HCT116 (cell line): ENCODE measurements around the gene C3orf22. TPM values are rescaled to one million over a fixed set of nuclear protein-coding genes. Genes with fewer than 3 reads are reported as not detected.

Experiments
- ATAC-seq: fragments of 200-7000 bp; cut with Tn5 transposase; 2 replicates; pipeline ENCODE4 v1.9.1; 2020; ENCODE audit warnings: mild to moderate bottlenecking, moderate library complexity
- BruUV-seq: library from RNA; stranded (reverse); fragments of 400-500 nt; replicated peaks from 2 replicates; lab custom pipeline; 2021; lab: Mats Ljungman, UMichigan
- CTCF ChIA-PET: fragments of 300-600 bp; sonication (Branson Sonifier 250); formaldehyde crosslinking; loops from one replicate; lab custom pipeline; 2021; ENCODE audit warnings: antibody characterized with exemption; lab: Charles Lee
- POLR2A ChIA-PET: fragments of 300-600, 350-600 bp; sonication (Branson Sonifier 250); formaldehyde crosslinking; loops from one replicate; lab custom pipeline; 2021; ENCODE audit warnings: antibody characterized with exemption; lab: Charles Lee
- RAD21 ChIA-PET, 2 experiments: fragments of 300-600 bp; sonication (Branson Sonifier 250); formaldehyde crosslinking; loops; one replicate each; lab custom pipeline; 2023; ENCODE audit warnings: low total read pairs in 2 of 2; ENCODE audit not compliant: uncharacterized antibody in 2 of 2, unreplicated experiment in 2 of 2, low non-redundant PET in 1 of 2; lab: Charles Lee
- DNase-seq: peaks from one replicate; pipeline ENCODE4 v3.0.0-alpha.2; 2010; ENCODE audit warnings: low read depth, low spot score
- H2AFZ ChIP-seq: fragments of 200-600 bp; shearing (Covaris generic), sonication (generic); 2 replicates; pipeline ENCODE4 v1.6.1; 2017; ENCODE audit warnings: low read depth, mixed run types, mixed read lengths, antibody characterized with exemption, low read length; ENCODE audit not compliant: poor library complexity, severe bottlenecking
- H3K27ac ChIP-seq: 2 replicates; pipeline ENCODE4 v1.5.1; 2012; ENCODE audit warnings: low read depth, low read length
- H3K27me3 ChIP-seq: fragments of 200-600 bp; sonication (generic); 2 replicates; pipeline ENCODE4 v1.6.1; 2016; ENCODE audit warnings: mixed run types, low read length, mixed read lengths; ENCODE audit not compliant: insufficient read depth
- H3K36me3 ChIP-seq, 2 experiments: fragments of 200-500 bp in 1 of 2; fragments of 200-600 bp in 1 of 2; sonication (Bioruptor generic) in 1 of 2; sonication (generic) in 1 of 2; 2 replicates each; pipeline versions ENCODE4 v1.5.1 to v1.6.1; 2014 to 2016; ENCODE audit warnings: low read length in 2 of 2, inconsistent platforms in 1 of 2, mixed read lengths in 1 of 2, mixed run types in 1 of 2; ENCODE audit not compliant: insufficient read depth in 2 of 2, control insufficient read depth in 1 of 2
- H3K4me1 ChIP-seq, 2 experiments: fragments of 200-600 bp in 1 of 2; sonication (generic) in 1 of 2; 2 replicates each; pipeline versions ENCODE4 v1.5.1 to v1.6.1; 2012 to 2017; ENCODE audit warnings: low read length in 2 of 2, inconsistent platforms in 1 of 2, mild to moderate bottlenecking in 1 of 2, mixed read lengths in 1 of 2, mixed run types in 1 of 2, moderate library complexity in 1 of 2; ENCODE audit not compliant: insufficient read depth in 2 of 2, control insufficient read depth in 1 of 2
- H3K4me2 ChIP-seq: fragments of 200-600 bp; sonication (generic); 2 replicates; pipeline ENCODE4 v1.6.1; 2017; ENCODE audit warnings: mixed run types, low read length, mixed read lengths
- H3K4me3 ChIP-seq, 2 experiments: fragments of 200-600 bp in 1 of 2; sonication (generic) in 1 of 2; replicated peaks in 1 of 2; 2 replicates each; pipeline ENCODE4 v1.5.1; 2011 to 2016; ENCODE audit warnings: low read length in 2 of 2, control low read depth in 1 of 2, low read depth in 1 of 2, mild to moderate bottlenecking in 1 of 2, mixed read lengths in 1 of 2, mixed run types in 1 of 2
- H3K79me2 ChIP-seq: fragments of 200-600 bp; sonication (generic); 2 replicates; pipeline ENCODE4 v1.6.1; 2017; ENCODE audit warnings: mild to moderate bottlenecking, mixed run types, low read length, moderate library complexity, mixed read lengths; ENCODE audit not compliant: insufficient read depth
- H3K9ac ChIP-seq: fragments of 200-600 bp; sonication (generic); 2 replicates; pipeline ENCODE4 v1.6.1; 2016; ENCODE audit warnings: low read length, mixed read lengths
- H3K9me2 ChIP-seq: fragments of 200-600 bp; sonication (generic), shearing (Covaris generic); 2 replicates; pipeline ENCODE4 v1.6.1; 2017; ENCODE audit warnings: mixed run types, mild to moderate bottlenecking, moderate library complexity; ENCODE audit not compliant: insufficient read depth
- H3K9me3 ChIP-seq, 2 experiments: fragments of 200-500 bp in 1 of 2; fragments of 200-600 bp in 1 of 2; sonication (Bioruptor generic) in 1 of 2; sonication (generic) in 1 of 2; 2 replicates each; pipeline ENCODE4 v1.6.1; 2014 to 2017; ENCODE audit warnings: low read length in 2 of 2, mixed read lengths in 2 of 2, inconsistent platforms in 1 of 2, low read depth in 1 of 2, mild to moderate bottlenecking in 1 of 2, mixed run types in 1 of 2, moderate library complexity in 1 of 2; ENCODE audit not compliant: control insufficient read depth in 1 of 2, insufficient read depth in 1 of 2
- H4K20me1 ChIP-seq: fragments of 200-600 bp; sonication (generic), shearing (Covaris generic); 2 replicates; pipeline ENCODE4 v1.6.1; 2017; ENCODE audit warnings: mixed run types, mild to moderate bottlenecking, moderate library complexity; ENCODE audit not compliant: insufficient read depth
- CBX3 ChIP-seq: IDR thresholded peaks from 2 replicates; pipeline ENCODE4 v1.6.1; 2012; ENCODE audit warnings: low read depth
- CEBPB ChIP-seq: IDR thresholded peaks from 2 replicates; pipeline ENCODE4 v1.6.1; 2012; ENCODE audit warnings: low read depth
- CTCF ChIP-seq, 3 experiments: fragments of 200-600 bp in 1 of 3; sonication (generic) in 1 of 3; IDR thresholded peaks in 2 of 3; conservative IDR thresholded peaks in 1 of 3; 2 replicates each; pipeline ENCODE4 v1.5.1; 2012 to 2017; ENCODE audit warnings: low read depth in 2 of 3, low read length in 2 of 3, antibody characterized with exemption in 1 of 3, borderline replicate concordance in 1 of 3, control low read depth in 1 of 3, mild to moderate bottlenecking in 1 of 3, mixed read lengths in 1 of 3, mixed run types in 1 of 3, moderate library complexity in 1 of 3; ENCODE audit not compliant: insufficient read depth in 1 of 3
- FOSL1 ChIP-seq: IDR thresholded peaks from 2 replicates; pipeline ENCODE4 v1.6.1; 2012; ENCODE audit warnings: low read depth
- JUND ChIP-seq: IDR thresholded peaks from 2 replicates; pipeline ENCODE4 v1.6.1; 2012
- YY1 ChIP-seq: IDR thresholded peaks from 2 replicates; pipeline ENCODE4 v1.6.1; 2011; ENCODE audit warnings: low read length, low read depth, moderate library complexity, mild to moderate bottlenecking; ENCODE audit not compliant: insufficient replicate concordance; ENCODE audit errors: extremely low read depth
- ZBTB33 ChIP-seq: IDR thresholded peaks from 2 replicates; pipeline ENCODE4 v1.6.1; 2011; ENCODE audit warnings: mild to moderate bottlenecking, low read length, moderate library complexity; ENCODE audit not compliant: insufficient replicate concordance; ENCODE audit errors: extremely low read depth
- ZFX ChIP-seq: fragments of 450-650 bp; IDR thresholded peaks from 2 replicates; pipeline ENCODE4 v1.6.1; 2017
- ZNF274 ChIP-seq: fragments of 200-500 bp; sonication (Bioruptor generic); IDR thresholded peaks from 2 replicates; pipeline ENCODE4 v1.6.1; 2014; ENCODE audit warnings: mild to moderate bottlenecking, low read depth, low read length, inconsistent platforms
- intact Hi-C: fragments of 100-400 bp; cut with micrococcal nuclease; formaldehyde crosslinking; loops from 2 replicates; pipeline ENCODE4 v1.10.0; 2022
- total RNA-seq: library from RNA; stranded (reverse); gene quantifications from one replicate; pipeline ENCODE4 v1.2.1, GENCODE V29; 2021; ENCODE audit not compliant: unreplicated experiment

C3orf22 gene
- total RNA-seq, 1 experiment from 2014 or later, result not detected

GRCh38 chr3:126555795-126556636, 2.7 kb downstream of the C3orf22 start:
- ChIA-PET CTCF (no interaction called here), RAD21 (no interaction called here), POLR2A (no interaction called here)
- Histone ChIP-seq H3K79me2 (no peaks in the 10 kb centered on the region), H3K27ac (no peak overlapping the region), H3K9ac (no peak overlapping the region), H3K9me2 (no peaks in the 10 kb centered on the region), H4K20me1 (no peaks in the 10 kb centered on the region), H3K36me3 (no peaks in the 10 kb centered on the region), H3K4me3 (no peak overlapping the region), H3K4me2 (no peak overlapping the region), H3K4me1 (no peaks in the 10 kb centered on the region), H3K27me3 (no peaks in the 10 kb centered on the region), H3K9me3 (no peaks in the 10 kb centered on the region), H2AFZ (no peak overlapping the region)
- DNase-seq (no peak), ATAC-seq (no peak)
- TF ChIP-seq CBX3 (no peak), CEBPB (no peak), JUND (no peak), ZNF274 (no peak), ZFX (no peak), CTCF (IDR thresholded peaks at IDR 0.05 in 2 of 3, conservative IDR thresholded peaks at IDR 0.05 in 1 of 3; ENCODE audit: borderline replicate concordance in 1 of 3, insufficient read depth in 1 of 3, low read depth in 2 of 3, low read length in 2 of 3) (no peak), FOSL1 (no peak), ZBTB33 (no peak), YY1 (no peak)
- intact Hi-C loops, result no loop called here
- BruUV-seq, result no TSS peak
